ENCODE results near the gene MMP2. TPM values are rescaled to one million over a fixed set of nuclear protein-coding genes. Genes with fewer than 3 reads are reported as not detected.

Gene MMP2
- total RNA-seq, 1 donor from 2014 or later = 228 TPM

GRCh38 chr16:55469821-55470532 is 9.0 kb upstream of the MMP2 start:
- DNase-seq = no peak

- no peak for DNase-seq
Observed at GRCh38 chr16:55470533-55471371, 8.2 kb upstream of the MMP2 start.

- DNase-seq = no peak
Observed at GRCh38 chr16:55471448-55472097, 7.4 kb upstream of the MMP2 start.

GRCh38 chr16:55473587-55473986 is 5.4 kb upstream of the MMP2 start:
- no peak for DNase-seq

- no peak for DNase-seq
Observed at GRCh38 chr16:55474821-55475220, 4.2 kb upstream of the MMP2 start.

GRCh38 chr16:55475919-55476318 is 3.1 kb upstream of the MMP2 start:
- DNase-seq = no peak

GRCh38 chr16:55476625-55477533 is 2.1 kb upstream of the MMP2 start:
- no peak for DNase-seq

GRCh38 chr16:55477736-55478135 is 1.3 kb upstream of the MMP2 start:
- DNase-seq = no peak

- no peak for DNase-seq
Observed at GRCh38 chr16:55479430-55480140, 587 bp downstream of the MMP2 start.

GRCh38 chr16:55480228-55480655 is 1.2 kb downstream of the MMP2 start:
- DNase-seq = peak; percentile 65

- DNase-seq = no peak
Observed at GRCh38 chr16:55481023-55481422, 2.0 kb downstream of the MMP2 start.

- no peak for DNase-seq
Observed at GRCh38 chr16:55482056-55482455, 3.1 kb downstream of the MMP2 start.

- peak; percentile 55 for DNase-seq
Observed at GRCh38 chr16:55487048-55487803, 8.2 kb downstream of the MMP2 start.

GRCh38 chr16:55488306-55488705 is 9.3 kb downstream of the MMP2 start:
- DNase-seq = no peak

- DNase-seq = no peak
Observed at GRCh38 chr16:55489119-55489955, 10.3 kb downstream of the MMP2 start.

- no peak for DNase-seq
Observed at GRCh38 chr16:55489956-55490265, 10.9 kb downstream of the MMP2 start.

- no peak for DNase-seq
Observed at GRCh38 chr16:55490301-55490700, 11.3 kb downstream of the MMP2 start.

- DNase-seq = no peak
Observed at GRCh38 chr16:55491691-55492090, 12.7 kb downstream of the MMP2 start.

GRCh38 chr16:55492756-55493380 is 13.9 kb downstream of the MMP2 start:
- DNase-seq = no peak
